ENCODE data around the gene MOB3B.

MOB3B gene

GRCh38 chr9:27414220-27414761, 115.3 kb downstream of the MOB3B start:
- DNase-seq: no peak

GRCh38 chr9:27413511-27414219, 115.9 kb downstream of the MOB3B start:
- no peak for DNase-seq

GRCh38 chr9:27412963-27413362, 116.7 kb downstream of the MOB3B start:
- DNase-seq: no peak

GRCh38 chr9:27412081-27412480, 117.5 kb downstream of the MOB3B start:
- DNase-seq: no peak

- no peak for DNase-seq
Observed at GRCh38 chr9:27408482-27408881, 121.1 kb downstream of the MOB3B start.

GRCh38 chr9:27408001-27408400, 121.6 kb downstream of the MOB3B start:
- no peak for DNase-seq

- DNase-seq: no peak
Observed at GRCh38 chr9:27407491-27407890, 122.1 kb downstream of the MOB3B start.

GRCh38 chr9:27404661-27405060, 125.0 kb downstream of the MOB3B start:
- no peak for DNase-seq

- DNase-seq: no peak
Observed at GRCh38 chr9:27402626-27403025, 127.0 kb downstream of the MOB3B start.

- no peak for DNase-seq
Observed at GRCh38 chr9:27400334-27400880, 129.2 kb downstream of the MOB3B start.

- no peak for DNase-seq
Observed at GRCh38 chr9:27398982-27399653, 130.5 kb downstream of the MOB3B start.

- DNase-seq: no peak
Observed at GRCh38 chr9:27396495-27396894, 133.1 kb downstream of the MOB3B start.

GRCh38 chr9:27395484-27395921, 134.1 kb downstream of the MOB3B start:
- DNase-seq: no peak

- no peak for DNase-seq
Observed at GRCh38 chr9:27394826-27395201, 134.8 kb downstream of the MOB3B start.

- DNase-seq: no peak
Observed at GRCh38 chr9:27394154-27394825, 135.3 kb downstream of the MOB3B start.

GRCh38 chr9:27393054-27393846, 136.4 kb downstream of the MOB3B start:
- DNase-seq: no peak

GRCh38 chr9:27392451-27392850, 137.2 kb downstream of the MOB3B start:
- DNase-seq: no peak

GRCh38 chr9:27391040-27391895, 138.3 kb downstream of the MOB3B start:
- no peak for DNase-seq

- DNase-seq: no peak
Observed at GRCh38 chr9:27388150-27388549, 141.5 kb downstream of the MOB3B start.

- DNase-seq: no peak
Observed at GRCh38 chr9:27387722-27388121, 141.9 kb downstream of the MOB3B start.

- no peak for DNase-seq
Observed at GRCh38 chr9:27386571-27387091, 143.0 kb downstream of the MOB3B start.
